ENCODE results near the gene ZNF488.
"Not testable (repeated sequence)": the region's sequence is repeated elsewhere in the genome, so short reads cannot be mapped to it uniquely, and the experiment has no call there.

The ZNF488 gene

DNA sequence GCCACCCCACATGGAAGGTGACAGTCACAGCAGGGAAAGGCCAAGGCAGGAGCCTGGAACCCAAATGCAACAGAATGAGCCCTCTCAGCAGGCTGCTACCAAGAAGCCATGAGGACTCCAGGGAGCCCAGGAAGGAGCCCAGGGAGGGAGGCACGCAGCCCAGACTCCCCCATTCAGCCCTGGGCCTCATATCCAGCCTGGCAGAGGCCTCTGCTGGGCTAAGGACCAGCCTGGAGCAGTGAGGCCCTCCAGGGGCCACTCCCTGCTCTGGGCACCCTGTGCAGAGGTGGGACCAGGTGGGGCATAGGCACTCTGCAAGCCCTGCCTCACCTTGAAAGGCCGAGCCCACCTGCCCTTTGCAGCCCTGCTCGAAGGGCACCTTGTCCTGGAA lies 25.8 kb upstream of the ZNF488 start:
- no peak for DNase-seq (ENCODE audit: low read depth in 2 of 2)

DNA sequence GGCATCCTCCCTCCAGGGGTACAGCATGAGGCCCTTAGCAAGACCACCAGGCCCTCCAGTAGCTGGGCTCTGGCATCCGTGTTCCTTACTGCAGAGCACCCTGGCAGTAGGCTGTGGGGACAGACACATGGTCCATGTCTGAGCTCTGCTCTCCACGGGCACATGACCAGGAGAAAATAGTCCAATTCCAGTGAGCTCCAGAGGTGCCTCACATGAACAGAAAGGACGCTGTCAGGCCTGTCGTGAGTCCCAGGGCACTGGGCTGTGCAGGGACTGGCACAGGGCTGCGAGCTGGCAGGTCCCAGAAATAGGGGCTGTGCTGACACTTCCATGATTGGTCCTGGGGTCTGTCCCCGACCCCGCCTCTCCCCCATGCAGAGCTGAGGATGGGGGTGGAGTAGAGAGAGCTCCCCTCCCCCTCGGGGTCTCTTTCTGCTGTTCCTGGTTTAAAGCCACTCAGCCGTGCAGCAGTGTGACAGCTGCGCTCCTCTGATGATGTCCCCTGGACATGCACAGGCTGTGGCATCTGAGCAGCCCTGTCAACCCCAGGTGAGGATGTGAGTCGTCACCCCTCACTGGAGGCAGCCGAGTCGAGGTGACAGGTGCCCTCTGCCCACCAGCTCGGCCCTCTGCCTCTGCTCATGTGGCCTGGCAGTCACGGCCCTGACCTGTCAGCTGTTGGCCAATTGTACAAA lies 25.2 kb upstream of the ZNF488 start:
- no peak for DNase-seq (ENCODE audit: low read depth in 2 of 2)

- no peak for DNase-seq (ENCODE audit: low read depth in 2 of 2)
Observed at GRCh38 chr10:47408606-47409005, 24.5 kb upstream of the ZNF488 start.

- DNase-seq (ENCODE audit: low read depth in 2 of 2): no peak
Observed at GRCh38 chr10:47406870-47407691, 23.0 kb upstream of the ZNF488 start.

DNA sequence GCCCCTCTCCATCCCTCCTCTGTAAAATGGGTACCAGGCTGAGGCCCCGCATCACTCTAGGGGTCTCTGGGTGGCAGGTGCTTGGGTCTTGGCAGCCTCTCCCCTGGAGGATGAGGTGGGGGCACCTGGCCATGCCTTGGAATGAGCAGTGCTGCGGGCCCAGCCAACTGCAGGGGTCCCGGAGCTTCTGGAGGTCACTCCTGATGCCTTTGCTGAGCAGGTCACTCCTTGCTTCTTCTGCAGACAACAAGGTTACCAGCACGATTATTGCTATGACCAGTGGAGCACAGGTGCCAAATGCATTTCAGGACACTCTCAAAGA lies 22.4 kb upstream of the ZNF488 start:
- DNase-seq (ENCODE audit: low read depth in 2 of 2): no peak

DNA sequence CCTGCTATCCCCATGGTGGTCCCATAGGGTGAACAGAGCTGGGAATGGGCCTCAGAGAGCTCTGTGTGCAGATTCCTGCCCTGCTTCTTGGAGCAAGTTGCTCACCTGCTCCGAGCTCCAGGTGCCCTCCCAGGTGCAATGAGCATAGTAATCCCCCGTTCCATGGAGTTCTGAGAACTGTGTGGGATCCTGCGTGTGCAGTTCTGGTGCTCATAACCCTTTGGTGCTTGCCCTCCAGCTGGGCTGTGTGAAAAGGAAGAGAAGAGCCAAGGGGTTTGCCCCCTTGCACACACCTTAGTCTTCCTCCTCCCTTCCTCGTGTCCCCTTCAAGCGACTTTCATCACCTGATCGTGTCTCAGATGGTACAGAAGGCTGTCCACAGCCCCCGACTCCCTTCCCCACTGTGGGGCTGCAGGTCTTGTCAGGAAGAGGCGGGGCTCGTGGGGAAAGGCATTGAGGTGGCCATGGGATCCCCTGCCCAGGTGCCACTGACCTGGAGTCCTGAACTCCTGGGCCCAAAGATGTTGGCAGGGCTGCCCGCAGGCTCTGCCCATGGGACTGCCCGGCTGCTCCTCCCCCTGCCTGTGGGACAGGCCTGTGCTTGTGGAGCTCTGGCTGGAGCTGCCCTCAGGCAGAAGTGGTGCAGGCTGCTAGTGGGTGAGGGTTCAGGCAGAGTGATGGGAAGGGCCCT lies 21.9 kb upstream of the ZNF488 start:
- no peak for DNase-seq (ENCODE audit: low read depth in 2 of 2)

DNA sequence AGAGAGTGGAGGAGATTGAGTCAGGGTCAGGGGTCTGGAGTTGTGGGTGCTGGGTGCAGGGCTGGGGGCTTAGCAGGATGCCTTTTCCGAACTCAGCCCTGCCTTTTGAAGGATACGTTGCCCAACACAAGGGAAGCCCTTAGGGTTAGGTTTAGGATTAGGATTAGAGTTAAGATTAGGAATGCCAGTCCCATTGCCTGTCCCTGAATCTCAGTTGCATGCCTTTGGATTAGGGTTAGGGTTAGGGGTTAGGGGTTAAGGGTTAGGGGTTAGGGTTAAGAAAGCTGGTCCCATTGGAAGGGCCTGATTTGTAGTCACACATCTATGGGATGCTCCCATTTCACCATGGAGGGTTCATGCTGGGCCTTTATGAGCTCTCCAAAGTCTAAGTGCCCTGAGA lies 20.8 kb upstream of the ZNF488 start:
- DNase-seq (ENCODE audit: low read depth in 2 of 2): no peak

DNA sequence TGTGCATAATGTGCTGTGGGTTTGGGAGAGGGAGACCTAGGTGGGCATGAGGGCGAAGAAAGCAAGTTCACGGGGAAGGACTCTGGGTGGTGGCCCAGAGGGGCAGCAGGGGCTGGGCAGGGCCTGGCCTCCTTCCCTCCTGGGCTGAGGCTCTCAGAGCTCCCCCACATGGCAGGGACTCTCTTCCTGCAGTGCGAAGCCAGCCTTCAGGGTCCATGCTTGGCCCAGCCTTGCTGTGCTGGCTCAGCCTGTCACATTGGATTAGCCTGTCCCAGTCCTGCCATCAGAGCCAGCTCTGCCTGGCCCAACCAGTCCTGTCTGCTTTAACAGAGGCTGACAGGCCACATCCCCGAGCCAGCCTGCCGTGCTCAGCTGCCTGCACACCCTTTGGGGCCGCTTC lies 20.4 kb upstream of the ZNF488 start:
- no peak for DNase-seq (ENCODE audit: low read depth in 2 of 2)

DNA sequence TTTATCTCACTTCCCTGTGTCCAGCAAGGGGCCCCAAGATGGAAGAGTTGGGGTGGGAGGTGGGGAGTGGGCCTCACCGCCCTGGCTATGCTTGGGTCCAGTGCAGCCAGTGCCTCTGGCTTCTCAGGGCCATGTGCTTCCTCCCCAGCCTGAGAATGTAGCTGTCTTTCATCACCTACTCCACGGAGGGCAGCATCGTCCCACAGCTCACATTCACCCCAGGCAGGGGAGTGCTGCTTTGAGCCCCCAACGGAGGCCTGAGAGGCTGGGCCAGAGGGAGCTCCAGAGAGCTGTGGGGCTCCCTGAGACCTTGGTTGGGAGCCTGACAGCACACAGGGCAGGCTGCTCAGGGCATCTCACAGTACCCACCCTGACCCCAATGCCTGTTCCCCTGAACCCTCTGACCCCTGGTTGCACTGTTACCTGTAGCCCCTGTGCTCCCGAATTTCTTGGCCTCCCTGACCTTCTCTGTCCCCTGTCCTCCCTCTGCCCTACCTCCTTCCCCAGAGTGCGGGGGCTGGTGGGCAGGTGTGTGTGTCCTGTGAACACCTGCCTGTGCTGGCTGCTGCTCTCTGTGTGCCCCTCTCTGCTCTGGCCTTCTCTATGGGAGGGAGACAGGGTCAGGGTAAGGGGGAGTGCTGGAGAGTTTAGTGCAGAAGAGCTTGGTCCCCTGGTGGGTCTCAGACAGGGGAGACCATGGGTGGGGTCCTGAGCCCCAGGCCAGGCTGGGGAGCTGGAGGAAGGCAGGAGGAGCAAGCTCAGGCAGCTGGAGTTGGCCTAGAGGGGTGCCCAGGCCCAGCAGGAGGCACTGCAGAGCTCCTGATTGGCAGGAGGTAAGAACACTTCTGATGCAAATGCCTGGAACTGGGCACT lies 19.6 kb upstream of the ZNF488 start:
- no peak for DNase-seq (ENCODE audit: low read depth in 2 of 2)

- no peak for DNase-seq (ENCODE audit: low read depth in 2 of 2)
Observed at GRCh38 chr10:47402641-47403301, 18.7 kb upstream of the ZNF488 start.

GRCh38 chr10:47401874-47402640 lies 18.0 kb upstream of the ZNF488 start:
- no peak for DNase-seq (ENCODE audit: low read depth in 2 of 2)

GRCh38 chr10:47401210-47401609 lies 17.1 kb upstream of the ZNF488 start:
- DNase-seq (ENCODE audit: low read depth in 2 of 2): no peak

DNA sequence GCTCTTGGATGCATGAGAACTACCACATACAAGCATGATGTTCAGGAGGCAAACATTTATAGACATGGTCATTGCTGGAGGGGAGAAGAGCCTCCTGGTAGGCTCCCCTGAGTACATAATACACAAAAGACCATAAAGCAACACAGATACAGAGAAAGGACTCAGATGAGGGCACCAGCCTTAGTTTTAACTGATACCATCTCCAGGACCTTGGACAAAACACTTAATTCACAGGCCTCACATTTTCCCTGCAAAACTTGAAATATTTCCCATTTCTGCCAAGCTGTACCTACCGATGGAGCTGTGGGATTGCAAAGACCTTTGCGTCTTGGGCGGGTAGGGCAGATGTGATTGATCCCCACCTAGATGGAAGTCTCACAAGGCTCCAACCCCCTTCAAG lies 16.7 kb upstream of the ZNF488 start:
- DNase-seq (ENCODE audit: low read depth in 2 of 2): no peak

DNA sequence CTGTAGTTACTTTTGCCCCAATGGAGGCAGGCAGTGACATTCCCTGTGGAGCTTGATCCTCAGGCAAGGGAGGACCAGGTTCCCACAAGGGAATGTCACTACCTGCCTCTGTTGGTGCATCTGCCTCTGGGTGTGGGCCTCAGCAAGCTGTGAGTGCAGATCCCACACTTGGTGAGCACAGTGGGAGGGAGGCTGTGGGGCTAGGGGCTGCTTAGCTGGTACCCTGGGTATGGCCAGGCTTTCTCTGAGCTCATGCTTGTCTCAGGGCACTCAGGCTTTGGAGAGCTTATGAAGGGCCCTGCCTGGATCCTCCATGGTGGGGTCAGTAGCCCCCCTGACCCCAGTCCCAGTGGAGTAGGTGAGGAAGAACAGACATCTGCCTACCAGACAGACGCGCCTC lies 16.2 kb upstream of the ZNF488 start:
- no peak for DNase-seq (ENCODE audit: low read depth in 2 of 2)

DNA sequence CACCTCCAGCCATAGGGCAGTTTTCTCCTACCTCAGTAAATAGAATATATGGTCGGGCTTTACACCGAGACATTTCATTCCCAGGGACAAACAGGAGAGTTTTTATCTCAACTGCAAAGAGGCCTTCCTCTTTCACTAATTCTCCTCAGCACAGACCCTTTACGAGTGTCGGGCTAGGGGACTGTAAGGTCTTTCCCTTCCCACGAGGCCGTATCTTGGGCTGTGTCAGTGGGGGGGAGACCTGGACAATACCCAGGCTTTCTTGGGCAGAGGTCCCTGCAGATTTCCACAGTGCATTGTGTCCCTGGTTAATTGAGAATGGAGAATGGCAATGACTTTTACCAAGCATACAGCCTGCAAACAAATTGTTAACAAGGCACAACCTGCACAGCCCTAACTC lies 13.2 kb upstream of the ZNF488 start:
- DNase-seq (ENCODE audit: low read depth in 2 of 2): no peak

DNA sequence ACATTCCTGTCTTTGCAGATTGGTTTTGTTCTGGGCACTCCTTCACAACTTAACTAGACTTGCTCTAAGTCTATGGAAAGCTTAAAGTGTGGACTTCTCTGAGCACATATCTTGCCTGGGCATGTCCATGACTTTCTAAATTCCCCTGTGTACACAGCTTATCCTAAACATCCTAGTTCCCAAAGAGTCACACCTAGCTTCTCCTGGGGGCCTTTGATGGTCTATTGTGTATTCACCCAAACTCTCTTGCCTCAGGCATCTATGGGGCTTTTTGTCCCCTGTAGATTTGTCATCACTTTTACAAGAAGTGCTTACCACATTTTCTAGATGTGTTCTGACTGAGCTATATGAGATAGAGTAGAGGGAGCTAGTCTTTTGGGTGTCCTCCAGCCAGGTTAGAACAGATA lies 12.2 kb upstream of the ZNF488 start:
- DNase-seq (ENCODE audit: low read depth in 2 of 2): no peak

GRCh38 chr10:47389619-47390018 lies 5.5 kb upstream of the ZNF488 start:
- DNase-seq (ENCODE audit: low read depth in 2 of 2): no peak

DNA sequence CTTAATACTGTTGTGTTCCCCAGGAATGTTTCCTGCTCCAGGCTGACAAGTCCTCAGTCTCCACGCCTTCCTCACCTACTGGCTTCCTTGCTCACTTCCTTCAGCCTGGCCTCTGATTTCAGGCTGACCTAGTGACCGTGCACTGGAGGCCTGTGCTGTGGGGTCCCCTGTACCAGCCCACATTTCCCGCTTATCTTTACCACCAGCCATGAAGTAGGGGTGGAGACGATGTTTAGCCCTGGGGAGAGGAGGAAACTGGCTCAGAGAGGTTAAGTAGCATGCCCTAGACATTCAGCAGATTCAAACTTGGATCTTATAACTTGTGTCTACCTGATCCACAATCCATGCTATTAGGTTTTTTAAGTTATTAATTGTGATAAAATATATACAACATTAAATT lies 4.8 kb upstream of the ZNF488 start:
- no peak for DNase-seq (ENCODE audit: low read depth in 2 of 2)

DNA sequence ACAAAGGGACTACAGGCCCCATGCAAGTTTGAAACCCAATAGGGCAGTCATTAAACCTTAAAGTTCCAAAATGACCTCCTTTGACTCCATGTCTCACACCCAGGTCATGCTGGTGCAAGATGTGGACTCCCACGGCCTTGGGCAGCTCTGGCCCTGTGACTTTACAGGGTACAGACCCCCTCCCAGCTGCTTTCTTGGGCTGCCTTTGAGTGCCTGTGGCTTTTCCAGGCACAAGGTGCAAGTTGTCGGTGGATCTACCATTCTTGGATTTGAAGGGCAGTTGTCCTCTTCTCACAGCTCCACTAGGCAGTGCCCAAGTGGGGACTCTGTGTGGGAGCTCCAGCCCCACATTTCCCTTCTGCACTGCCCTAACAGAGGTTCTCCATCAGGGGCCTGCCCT lies 2.0 kb upstream of the ZNF488 start:
- DNase-seq (ENCODE audit: low read depth in 2 of 2): not testable (repeated sequence)

DNA sequence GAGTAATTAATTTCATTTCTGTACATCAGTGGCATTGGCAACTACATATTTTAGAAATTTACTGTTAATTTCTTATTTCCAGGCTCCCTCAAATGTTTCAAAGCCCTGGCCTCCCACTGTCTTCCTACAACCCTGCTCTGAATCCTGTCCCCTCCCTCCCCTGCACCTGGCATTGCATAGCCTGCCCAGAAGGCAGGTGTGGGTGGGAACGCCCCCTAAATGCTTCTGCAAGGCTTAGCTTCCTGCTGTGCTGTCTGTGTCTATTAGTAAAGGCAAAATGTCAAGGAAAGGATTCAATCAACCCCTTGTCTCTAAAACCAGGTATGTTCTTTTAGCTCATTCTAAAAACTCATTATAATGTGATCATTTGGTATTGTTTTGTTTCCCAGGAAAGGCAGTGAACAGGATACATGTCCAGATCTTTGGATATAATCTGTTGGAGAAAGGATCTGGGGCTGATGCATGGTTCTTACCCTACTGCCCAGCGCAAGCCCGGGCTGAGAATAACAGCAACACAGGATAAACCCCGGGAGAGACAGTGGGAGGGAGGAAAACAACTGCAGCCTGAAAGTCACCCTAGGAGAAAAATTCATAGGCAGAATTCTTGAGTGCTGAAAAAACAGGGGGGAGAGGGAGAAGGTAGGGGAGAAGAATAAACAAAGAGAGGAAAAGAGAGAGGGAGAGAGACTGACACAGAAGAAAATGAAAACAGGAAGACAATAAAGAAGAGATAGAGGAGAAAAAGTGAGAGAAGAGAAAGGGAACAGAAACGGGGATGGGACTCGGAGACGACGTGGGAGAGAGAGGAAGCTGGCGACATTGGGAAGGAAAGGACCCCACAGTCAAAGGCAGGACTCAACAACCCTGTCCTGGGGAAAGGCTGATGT lies 589 bp downstream of the ZNF488 start:
- no peak for DNase-seq (ENCODE audit: low read depth in 2 of 2)
